Measurements from ENCODE around the gene IHH.

Gene IHH

DNA sequence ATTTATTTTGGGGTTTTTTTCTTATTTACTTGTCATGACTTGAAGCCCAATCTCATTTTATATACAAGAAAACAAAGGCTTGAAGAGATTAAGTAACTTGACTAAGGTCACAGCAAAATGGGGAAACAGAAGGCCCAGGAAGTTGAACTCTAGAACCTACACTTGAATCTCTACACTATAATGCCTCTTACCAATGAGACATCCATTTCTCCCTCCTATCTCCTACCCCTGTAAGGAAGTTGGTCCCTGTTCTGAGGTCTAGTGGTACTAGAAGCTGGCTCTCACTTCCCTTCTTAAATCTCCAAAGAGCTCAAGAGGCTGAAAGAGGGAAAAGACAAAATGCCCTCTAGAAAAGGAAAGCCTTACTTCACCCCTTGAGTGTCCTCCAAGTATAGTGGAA lies 25.5 kb upstream of the IHH start:
- in situ Hi-C loops (cut with MboI; ENCODE audit: low pct_unique_long_range_greater_than_20kb, low sequenced_read_pairs, unreplicated experiment), result no loop called here
- no peak for DNase-seq (ENCODE audit: low spot score)
- TF ChIP-seq, protein P1, sequence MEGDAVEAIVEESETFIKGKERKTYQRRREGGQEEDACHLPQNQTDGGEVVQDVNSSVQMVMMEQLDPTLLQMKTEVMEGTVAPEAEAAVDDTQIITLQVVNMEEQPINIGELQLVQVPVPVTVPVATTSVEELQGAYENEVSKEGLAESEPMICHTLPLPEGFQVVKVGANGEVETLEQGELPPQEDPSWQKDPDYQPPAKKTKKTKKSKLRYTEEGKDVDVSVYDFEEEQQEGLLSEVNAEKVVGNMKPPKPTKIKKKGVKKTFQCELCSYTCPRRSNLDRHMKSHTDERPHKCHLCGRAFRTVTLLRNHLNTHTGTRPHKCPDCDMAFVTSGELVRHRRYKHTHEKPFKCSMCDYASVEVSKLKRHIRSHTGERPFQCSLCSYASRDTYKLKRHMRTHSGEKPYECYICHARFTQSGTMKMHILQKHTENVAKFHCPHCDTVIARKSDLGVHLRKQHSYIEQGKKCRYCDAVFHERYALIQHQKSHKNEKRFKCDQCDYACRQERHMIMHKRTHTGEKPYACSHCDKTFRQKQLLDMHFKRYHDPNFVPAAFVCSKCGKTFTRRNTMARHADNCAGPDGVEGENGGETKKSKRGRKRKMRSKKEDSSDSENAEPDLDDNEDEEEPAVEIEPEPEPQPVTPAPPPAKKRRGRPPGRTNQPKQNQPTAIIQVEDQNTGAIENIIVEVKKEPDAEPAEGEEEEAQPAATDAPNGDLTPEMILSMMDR (IDR thresholded peaks at IDR 0.05; ENCODE audit: extremely low read depth, insufficient read depth, missing control alignments), result no peak

DNA sequence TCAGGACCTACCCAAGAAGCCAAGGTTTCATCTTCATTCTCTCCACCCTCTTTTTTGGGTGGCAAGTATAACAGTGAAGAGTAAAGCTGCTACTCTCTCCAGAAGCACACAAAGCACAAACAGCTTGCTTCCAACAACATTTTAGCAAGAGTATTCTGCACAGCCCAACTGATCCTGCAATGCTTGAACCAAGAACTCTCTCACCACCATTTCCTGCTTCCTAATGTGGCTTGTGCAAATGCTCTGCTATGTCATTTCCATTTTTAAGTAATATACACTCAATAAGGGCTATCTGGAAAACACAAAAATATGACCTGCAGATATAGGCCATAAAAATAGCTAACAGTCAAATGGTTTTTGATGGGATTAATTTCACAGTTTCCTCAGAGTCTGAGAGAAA lies 24.1 kb upstream of the IHH start:
- in situ Hi-C loops (cut with MboI; ENCODE audit: low pct_unique_long_range_greater_than_20kb, low sequenced_read_pairs, unreplicated experiment), result no loop called here
- TF ChIP-seq, protein P1 (IDR thresholded peaks at IDR 0.05; ENCODE audit: extremely low read depth, insufficient read depth, missing control alignments), result no peak
- DNase-seq (ENCODE audit: low spot score), result no peak

DNA sequence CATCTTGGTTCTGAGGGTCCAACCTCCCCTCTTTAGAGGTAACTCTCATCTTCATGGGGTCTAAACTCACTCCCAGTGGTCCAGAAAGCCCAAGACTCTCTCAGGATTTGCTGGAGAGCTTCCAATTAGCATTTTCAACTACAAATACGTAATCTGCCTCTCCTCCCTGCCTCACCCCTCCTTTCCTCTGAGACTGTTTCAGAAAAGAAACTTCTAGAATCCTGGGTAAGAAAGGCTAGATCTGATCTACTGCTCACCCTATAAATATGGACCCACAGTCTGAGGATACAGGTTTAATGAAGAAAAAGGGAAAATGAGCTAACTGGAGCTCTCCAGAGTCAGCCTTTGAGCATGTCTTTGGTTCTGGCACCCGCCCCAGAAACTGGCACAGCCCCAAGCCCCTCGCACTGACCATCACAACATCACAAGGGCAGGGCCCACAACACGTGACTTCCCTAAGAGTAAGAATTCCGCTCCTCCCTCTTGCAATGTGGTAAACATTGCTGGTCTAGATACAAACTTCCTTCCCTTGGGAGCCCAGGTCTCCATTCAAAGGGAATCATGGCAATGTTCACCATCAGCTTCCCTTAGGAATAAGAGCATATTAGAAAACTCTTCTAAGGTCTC lies 21.7 kb upstream of the IHH start:
- in situ Hi-C loops (cut with MboI; ENCODE audit: low pct_unique_long_range_greater_than_20kb, low sequenced_read_pairs, unreplicated experiment), result no loop called here
- no peak for DNase-seq (ENCODE audit: low spot score)
- TF ChIP-seq, protein P1 (IDR thresholded peaks at IDR 0.05; ENCODE audit: extremely low read depth, insufficient read depth, missing control alignments), result no peak

DNA sequence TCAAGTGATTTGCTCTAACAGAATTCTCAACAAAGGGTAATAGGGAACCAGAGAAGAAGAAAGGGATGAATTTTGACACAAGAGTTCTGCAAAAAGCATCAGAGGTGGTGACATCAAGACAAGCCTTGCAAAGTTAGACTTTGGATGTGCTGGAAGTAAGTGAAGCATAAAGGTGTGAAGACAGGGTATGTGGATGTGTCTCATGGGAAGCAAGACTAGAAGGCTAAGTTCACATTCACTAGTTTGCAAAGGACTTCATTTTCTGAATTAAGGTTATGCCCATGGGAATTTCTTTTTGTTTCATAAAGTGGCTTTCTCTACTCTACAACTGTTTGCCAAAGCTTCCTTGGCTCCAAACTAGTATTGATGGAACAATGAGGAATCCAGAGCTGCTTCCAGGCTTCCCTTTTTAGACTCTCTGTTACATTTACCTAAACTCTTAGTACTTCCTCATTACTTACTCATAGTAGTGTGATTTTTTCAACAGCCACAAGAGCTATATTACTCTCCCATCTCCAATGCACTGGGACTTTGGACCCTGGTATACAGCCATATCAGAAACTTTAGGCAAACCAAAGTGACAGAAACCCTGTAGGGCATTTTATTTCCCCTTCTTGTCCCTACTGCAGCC lies 21.1 kb upstream of the IHH start:
- no peak for DNase-seq (ENCODE audit: low spot score)
- TF ChIP-seq, protein P1 (IDR thresholded peaks at IDR 0.05; ENCODE audit: extremely low read depth, insufficient read depth, missing control alignments), result no peak
- in situ Hi-C loops (cut with MboI; ENCODE audit: low pct_unique_long_range_greater_than_20kb, low sequenced_read_pairs, unreplicated experiment), result no loop called here

DNA sequence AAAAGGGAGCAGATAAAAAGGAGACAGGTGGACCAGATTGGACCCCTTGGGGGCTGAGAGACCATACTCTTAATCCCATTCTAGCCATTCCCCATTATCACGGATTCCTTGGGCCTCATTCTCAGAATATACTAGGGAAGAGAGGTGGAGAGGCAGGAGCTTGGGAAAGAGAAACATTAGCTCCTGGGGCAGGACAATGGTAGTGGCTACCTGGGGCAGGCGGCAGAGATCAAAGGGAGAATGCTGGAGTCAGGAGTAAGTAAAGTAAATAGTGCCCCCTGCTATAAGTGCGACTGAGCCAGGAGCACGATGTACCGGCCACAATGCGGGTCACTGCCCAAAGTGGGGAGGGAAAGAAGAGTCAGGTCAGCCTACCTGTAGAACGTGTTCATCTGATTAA lies 20.4 kb upstream of the IHH start:
- in situ Hi-C loops (cut with MboI; ENCODE audit: low pct_unique_long_range_greater_than_20kb, low sequenced_read_pairs, unreplicated experiment), result no loop called here
- no peak for DNase-seq (ENCODE audit: low spot score)
- TF ChIP-seq, protein P1 (IDR thresholded peaks at IDR 0.05; ENCODE audit: extremely low read depth, insufficient read depth, missing control alignments), result no peak

DNA sequence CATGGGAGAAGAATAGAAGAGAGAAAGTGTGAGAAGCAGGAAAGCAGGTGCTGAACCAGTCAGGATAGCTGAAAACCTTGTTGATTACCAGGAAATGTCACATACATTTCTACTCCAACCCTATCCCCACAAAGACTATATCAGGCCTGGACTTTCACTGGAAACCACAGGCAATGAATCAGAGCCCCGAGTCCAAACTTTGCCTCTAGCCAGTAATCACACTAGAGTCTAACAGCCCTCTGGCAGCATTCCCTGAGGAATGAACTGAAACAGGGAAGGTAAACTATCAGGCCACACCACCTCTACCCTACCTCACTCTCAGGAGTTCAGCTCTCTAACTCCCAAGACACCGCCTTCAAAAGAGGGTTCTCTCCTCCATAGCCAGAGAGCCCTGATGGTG lies 18.7 kb upstream of the IHH start:
- in situ Hi-C loops (cut with MboI; ENCODE audit: low pct_unique_long_range_greater_than_20kb, low sequenced_read_pairs, unreplicated experiment), result no loop called here
- DNase-seq (ENCODE audit: low spot score), result no peak

More for the DNA sequence above, 18.7 kb upstream of the IHH start:
- TF ChIP-seq, protein P1 (IDR thresholded peaks at IDR 0.05; ENCODE audit: extremely low read depth, insufficient read depth, missing control alignments), result no peak

Data from GM13977 (cell line).